HG03103 (cell line): ENCODE results near the gene RSKR.
"Not testable (repeated sequence)": the region's sequence is repeated elsewhere in the genome, so short reads cannot be mapped to it uniquely, and the experiment has no call there.

Experiments
- ATAC-seq: cut with Tn5 transposase; IDR thresholded peaks from one replicate; pipeline ENCODE4 v1.9.1; 2021; ENCODE audit warnings: low read depth; ENCODE audit not compliant: unreplicated experiment

Gene RSKR

GRCh38 chr17:28613931-28614381 lies at the start of gene RSKR:
RSKR (minus strand) TSS chr17:28614185; CDS start chr17:28614161, 24 bp downstream.
- no peak for ATAC-seq

- no peak for ATAC-seq
These were observed 49.7 kb upstream of the RSKR start for GRCh38 chr17:28663723-28664122.

GRCh38 chr17:28662527-28662829 lies 48.5 kb upstream of the RSKR start:
- ATAC-seq = no peak

GRCh38 chr17:28661635-28662526 lies 47.9 kb upstream of the RSKR start, which contains the start of the genes SDF2 and SUPT6H:
SDF2 (minus strand) TSS chr17:28661906; CDS start chr17:28661876, 30 bp downstream.
SUPT6H (plus strand) TSS chr17:28662205; CDS start chr17:28673402, 11,197 bp downstream.
- peak; percentile 69 for ATAC-seq

- ATAC-seq = not testable (repeated sequence)
These were observed 45.5 kb upstream of the RSKR start for GRCh38 chr17:28659497-28659881.

- not testable (repeated sequence) for ATAC-seq
These were observed 44.9 kb upstream of the RSKR start for GRCh38 chr17:28658766-28659496.

GRCh38 chr17:28658342-28658741 lies 44.4 kb upstream of the RSKR start:
- not testable (repeated sequence) for ATAC-seq

GRCh38 chr17:28657756-28658155 lies 43.8 kb upstream of the RSKR start:
- no peak for ATAC-seq

- no peak for ATAC-seq
These were observed 41.2 kb upstream of the RSKR start for GRCh38 chr17:28655160-28655559.

- ATAC-seq = no peak
These were observed 34.7 kb upstream of the RSKR start for GRCh38 chr17:28648698-28649097.

GRCh38 chr17:28646039-28646754 lies 32.2 kb upstream of the RSKR start:
- no peak for ATAC-seq

GRCh38 chr17:28645576-28645939 lies 31.6 kb upstream of the RSKR start:
- no peak for ATAC-seq

GRCh38 chr17:28644787-28645575 lies 31.0 kb upstream of the RSKR start, which contains the start of gene BLTP2:
BLTP2 (minus strand) TSS chr17:28645158; CDS start chr17:28645056, 102 bp downstream.
- ATAC-seq = peak; percentile 90

- ATAC-seq = peak; percentile 11
These were observed 30.2 kb upstream of the RSKR start for GRCh38 chr17:28643983-28644786.

- ATAC-seq = no peak
These were observed 27.6 kb upstream of the RSKR start for GRCh38 chr17:28641579-28641978.

- ATAC-seq = no peak
These were observed 21.5 kb upstream of the RSKR start for GRCh38 chr17:28635506-28635905.

- ATAC-seq = no peak
These were observed 20.4 kb upstream of the RSKR start for GRCh38 chr17:28634206-28634865.

GRCh38 chr17:28626818-28627217 lies 12.8 kb upstream of the RSKR start:
- no peak for ATAC-seq

GRCh38 chr17:28624148-28624547 lies 10.2 kb upstream of the RSKR start:
- no peak for ATAC-seq
